ENCODE results near the gene ITPKC.

ITPKC gene

DNA sequence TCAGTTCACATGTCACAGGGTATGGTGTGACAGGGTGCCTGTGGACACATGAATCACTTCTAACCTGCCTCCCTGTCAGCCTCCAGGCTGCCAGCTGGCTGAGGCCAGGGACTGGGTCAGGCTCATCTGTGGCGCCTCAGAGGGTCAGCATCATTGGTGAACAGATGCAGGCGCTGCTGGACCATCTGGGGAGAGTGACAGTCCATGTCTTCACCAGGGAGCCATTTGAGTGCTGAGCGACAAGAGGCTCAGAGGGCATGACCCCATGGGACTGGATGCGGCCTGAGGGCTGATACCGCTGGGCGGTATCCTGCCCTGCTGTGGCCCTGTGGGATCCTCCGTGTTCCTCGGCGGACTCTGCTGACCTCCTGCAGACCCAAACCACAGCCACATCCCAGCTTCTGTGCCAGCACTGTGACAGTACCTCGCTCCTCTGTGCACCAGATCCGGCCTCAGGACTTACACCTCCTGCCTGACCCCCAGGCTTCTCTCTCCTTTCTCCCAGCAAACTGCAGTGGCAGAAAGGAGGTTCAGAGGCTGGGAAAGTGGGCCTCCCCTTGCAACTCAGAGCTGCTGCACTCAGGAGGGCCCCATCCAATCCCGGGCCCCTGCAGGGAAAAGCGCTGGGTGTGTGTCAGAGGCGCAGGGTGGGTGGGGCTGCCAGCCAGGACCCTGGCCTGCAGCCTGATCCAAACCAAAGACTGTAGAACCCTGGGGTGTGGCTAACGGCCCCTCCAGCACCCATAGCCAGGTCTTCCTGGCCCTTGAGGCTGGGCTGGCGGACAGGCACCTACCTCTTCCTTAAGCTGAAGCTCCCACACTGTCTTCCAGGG lies 23.2 kb downstream of the ITPKC start:
- DNase-seq (ENCODE audit: low read depth, low spot score): no peak
- H3K4me3 ChIP-seq (ENCODE audit: low read depth, low read length): no peak overlapping the region
- TF ChIP-seq, protein P1, sequence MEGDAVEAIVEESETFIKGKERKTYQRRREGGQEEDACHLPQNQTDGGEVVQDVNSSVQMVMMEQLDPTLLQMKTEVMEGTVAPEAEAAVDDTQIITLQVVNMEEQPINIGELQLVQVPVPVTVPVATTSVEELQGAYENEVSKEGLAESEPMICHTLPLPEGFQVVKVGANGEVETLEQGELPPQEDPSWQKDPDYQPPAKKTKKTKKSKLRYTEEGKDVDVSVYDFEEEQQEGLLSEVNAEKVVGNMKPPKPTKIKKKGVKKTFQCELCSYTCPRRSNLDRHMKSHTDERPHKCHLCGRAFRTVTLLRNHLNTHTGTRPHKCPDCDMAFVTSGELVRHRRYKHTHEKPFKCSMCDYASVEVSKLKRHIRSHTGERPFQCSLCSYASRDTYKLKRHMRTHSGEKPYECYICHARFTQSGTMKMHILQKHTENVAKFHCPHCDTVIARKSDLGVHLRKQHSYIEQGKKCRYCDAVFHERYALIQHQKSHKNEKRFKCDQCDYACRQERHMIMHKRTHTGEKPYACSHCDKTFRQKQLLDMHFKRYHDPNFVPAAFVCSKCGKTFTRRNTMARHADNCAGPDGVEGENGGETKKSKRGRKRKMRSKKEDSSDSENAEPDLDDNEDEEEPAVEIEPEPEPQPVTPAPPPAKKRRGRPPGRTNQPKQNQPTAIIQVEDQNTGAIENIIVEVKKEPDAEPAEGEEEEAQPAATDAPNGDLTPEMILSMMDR (IDR thresholded peaks at IDR 0.05; ENCODE audit: insufficient read depth, low read length, missing control alignments): no peak
- POLR2A ChIA-PET: no interaction called here
- CTCF ChIA-PET: no interaction called here

GRCh38 chr19:40740747-40741146 lies 23.8 kb downstream of the ITPKC start:
- TF ChIP-seq, protein P1 (IDR thresholded peaks at IDR 0.05; ENCODE audit: insufficient read depth, low read length, missing control alignments): no peak
- DNase-seq (ENCODE audit: low read depth, low spot score): no peak
- no peak overlapping the region for H3K4me3 ChIP-seq (ENCODE audit: low read depth, low read length)
- ChIA-PET CTCF (no interaction called here), POLR2A (no interaction called here)

GRCh38 chr19:40741527-40742390 lies 24.8 kb downstream of the ITPKC start:
- no peak overlapping the region for H3K4me3 ChIP-seq (ENCODE audit: low read depth, low read length)
- no peak for DNase-seq (ENCODE audit: low read depth, low spot score)
- CTCF ChIA-PET: interaction anchor here (1.1 to 1.4 kb wide), 3 partner anchors 8 to 65 kb away, joined by 4 to 5 read pairs (median 4); no protein-coding TSS in a partner anchor
- POLR2A ChIA-PET: no interaction called here
- TF ChIP-seq, protein P1 (IDR thresholded peaks at IDR 0.05; ENCODE audit: insufficient read depth, low read length, missing control alignments): no peak

GRCh38 chr19:40742477-40742876 lies 25.6 kb downstream of the ITPKC start:
- TF ChIP-seq, protein P1 (IDR thresholded peaks at IDR 0.05; ENCODE audit: insufficient read depth, low read length, missing control alignments): no peak
- no peak for DNase-seq (ENCODE audit: low read depth, low spot score)
- H3K4me3 ChIP-seq (ENCODE audit: low read depth, low read length): no peak overlapping the region
- POLR2A ChIA-PET: no interaction called here
- CTCF ChIA-PET: interaction anchor here (1.1 to 1.4 kb wide), 3 partner anchors 9 to 64 kb away, joined by 4 to 5 read pairs (median 4); no protein-coding TSS in a partner anchor

DNA sequence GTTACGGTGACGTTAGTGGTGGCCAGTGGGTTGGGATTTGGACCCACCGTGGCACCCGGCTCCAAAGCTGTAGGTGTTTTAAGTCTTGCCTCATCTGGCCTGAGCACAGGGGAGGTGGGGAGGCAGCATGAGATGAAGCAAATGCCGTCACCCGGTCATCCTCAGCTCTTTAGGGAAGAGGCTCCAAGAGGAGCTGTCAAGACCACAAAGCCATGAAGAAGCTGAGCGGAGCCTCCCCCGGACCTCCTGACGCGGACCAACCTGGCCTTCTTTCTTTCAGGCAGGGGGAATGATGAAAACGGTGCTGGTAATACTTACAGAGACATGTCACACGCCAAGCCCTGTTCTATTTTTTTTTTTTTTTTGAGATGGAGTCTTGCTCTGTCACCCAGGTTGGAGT lies 26.0 kb downstream of the ITPKC start:
- no peak overlapping the region for H3K4me3 ChIP-seq (ENCODE audit: low read depth, low read length)
- ChIA-PET POLR2A (no interaction called here), CTCF (interaction anchor here (0.9 to 1.1 kb wide), 2 partner anchors 64 to 65 kb away, joined by 3 to 4 read pairs; no protein-coding TSS in a partner anchor)
- TF ChIP-seq, protein P1 (IDR thresholded peaks at IDR 0.05; ENCODE audit: insufficient read depth, low read length, missing control alignments): no peak
- no peak for DNase-seq (ENCODE audit: low read depth, low spot score)

DNA sequence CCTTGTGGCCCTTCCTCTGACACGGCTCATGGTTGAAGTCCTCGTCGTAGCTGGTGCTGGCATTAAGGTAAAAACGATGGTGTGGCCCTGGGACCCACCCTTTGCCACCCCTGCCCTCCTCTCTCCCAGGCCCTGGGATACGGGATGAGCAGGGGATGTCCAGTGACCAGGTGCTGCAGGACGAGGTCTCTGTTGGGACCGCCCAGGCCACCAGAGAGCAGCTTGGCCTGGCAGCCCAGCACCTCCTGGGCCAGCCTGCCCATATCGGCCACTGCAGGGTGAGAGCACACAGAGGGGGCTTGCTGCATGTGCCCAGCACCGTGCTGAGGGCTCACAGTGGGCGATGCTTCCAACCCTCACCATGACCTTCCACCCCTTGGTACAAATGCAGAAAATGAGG lies 27.0 kb downstream of the ITPKC start:
- DNase-seq (ENCODE audit: low read depth, low spot score): no peak
- H3K4me3 ChIP-seq (ENCODE audit: low read depth, low read length): no peak overlapping the region
- TF ChIP-seq, protein P1 (IDR thresholded peaks at IDR 0.05; ENCODE audit: insufficient read depth, low read length, missing control alignments): no peak
- POLR2A ChIA-PET: no interaction called here
- CTCF ChIA-PET: interaction anchor here (2.2 kb wide), 1 partner anchor 22 kb away, joined by 5 read pairs; no protein-coding TSS in a partner anchor
